ACC112 (cell line): ENCODE measurements around the gene INPP5A.

Experiments
- H2AFZ ChIP-seq: fragments of 200-600 bp; sonication (generic); one replicate; pipeline ENCODE4 v1.6.0; 2017; ENCODE audit warnings: antibody characterized with exemption, low read length; ENCODE audit not compliant: unreplicated experiment
- H3K27ac ChIP-seq: fragments of 200-600 bp; sonication (generic); 2 replicates; pipeline ENCODE4 v1.5.1; 2014; ENCODE audit warnings: low read depth, mild to moderate bottlenecking, antibody characterized with exemption, low read length, moderate library complexity
- H3K27me3 ChIP-seq: fragments of 200-600 bp; sonication (generic); 2 replicates; pipeline ENCODE4 v1.6.1; 2014; ENCODE audit warnings: mild to moderate bottlenecking, antibody characterized with exemption, low read length, moderate library complexity, mixed read lengths; ENCODE audit not compliant: insufficient read depth
- H3K36me3 ChIP-seq: fragments of 200-600 bp; sonication (generic); 2 replicates; pipeline ENCODE4 v1.6.1; 2016; ENCODE audit warnings: mild to moderate bottlenecking, antibody characterized with exemption, low read length, moderate library complexity, mixed read lengths; ENCODE audit not compliant: insufficient read depth
- H3K4me1 ChIP-seq: fragments of 200-600 bp; sonication (generic); one replicate; pipeline ENCODE4 v1.6.1; 2016; ENCODE audit warnings: low read length, mixed read lengths; ENCODE audit not compliant: insufficient read depth, unreplicated experiment, control insufficient read depth
- H3K4me3 ChIP-seq: fragments of 200-600 bp; sonication (generic); 2 replicates; pipeline ENCODE4 v1.5.1; 2014; ENCODE audit warnings: mild to moderate bottlenecking, low read depth, low read length
- H3K79me2 ChIP-seq: fragments of 200-600 bp; sonication (generic); one replicate; pipeline ENCODE4 v1.6.0; 2016; ENCODE audit warnings: low read length; ENCODE audit not compliant: control insufficient read depth, unreplicated experiment, insufficient read depth

Gene INPP5A

DNA sequence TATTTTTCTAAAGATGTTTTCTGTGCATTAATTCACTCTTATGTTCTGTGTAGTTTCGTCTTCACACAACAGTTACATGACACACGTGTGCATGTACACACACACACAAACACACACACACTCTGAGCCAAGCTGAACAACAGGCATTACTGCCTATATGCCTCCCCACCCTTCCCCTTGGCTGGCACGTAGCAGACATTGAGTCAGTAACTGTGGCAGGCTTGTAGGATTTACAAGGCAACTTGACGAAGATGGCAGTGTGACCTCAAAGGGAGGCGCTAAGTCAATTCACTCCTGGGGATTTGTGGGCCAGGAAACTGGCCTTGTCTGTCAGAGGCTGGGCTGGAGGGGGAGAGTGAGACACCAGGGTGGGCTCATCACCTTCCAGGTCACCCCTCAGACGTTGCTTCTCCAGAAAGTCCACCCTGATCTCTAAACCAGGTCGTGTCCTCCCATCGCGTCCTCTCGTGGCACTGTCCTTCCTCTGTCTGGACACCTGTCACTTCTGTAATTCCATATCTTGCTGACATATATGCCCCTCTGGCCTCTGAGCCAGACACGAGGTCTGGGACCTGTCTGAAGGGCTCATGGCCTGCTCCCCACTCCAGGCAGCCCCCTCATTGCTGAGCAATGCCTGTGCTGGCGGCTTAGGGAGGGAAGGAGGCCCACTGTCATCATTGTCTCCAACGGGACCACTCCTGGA lies 41.1 kb upstream of the INPP5A start:
- Histone ChIP-seq H2AFZ (no peak overlapping the region), H3K27me3 (peaks cover 44% of the 10 kb centered on the region), H3K79me2 (no peaks in the 10 kb centered on the region), H3K27ac (no peak overlapping the region), H3K4me1 (no peaks in the 10 kb centered on the region), H3K4me3 (no peak overlapping the region), H3K36me3 (no peaks in the 10 kb centered on the region)

DNA sequence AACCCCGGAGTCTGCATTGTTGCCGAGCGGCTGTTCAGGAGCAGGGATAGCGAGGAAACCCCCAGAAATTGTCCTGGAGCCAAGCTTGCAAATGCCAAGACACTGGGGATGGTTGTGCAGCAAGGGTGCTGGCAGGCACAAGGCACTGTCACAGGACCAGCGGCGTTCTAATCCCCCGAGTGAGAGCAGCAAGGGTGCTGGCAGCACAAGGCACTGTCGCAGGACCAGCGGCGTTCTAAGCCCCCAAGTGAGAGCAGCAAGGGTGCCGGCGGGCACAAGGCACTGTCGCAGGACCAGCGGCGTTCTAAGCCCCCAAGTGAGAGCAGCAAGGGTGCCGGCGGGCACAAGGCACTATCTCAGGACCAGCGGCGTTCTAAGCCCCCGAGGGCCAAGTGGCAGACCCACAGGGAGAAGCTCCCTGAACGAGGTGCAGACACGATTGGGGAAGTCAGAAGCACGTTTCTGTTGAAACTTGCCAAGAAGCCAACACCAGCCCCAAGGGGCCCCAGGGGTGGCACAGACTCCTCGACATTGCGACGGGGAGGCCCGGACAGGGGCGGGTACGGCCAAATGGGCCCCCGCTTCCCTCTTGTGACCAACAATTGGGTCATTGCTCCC lies 40.4 kb upstream of the INPP5A start:
- H3K79me2 ChIP-seq: no peaks in the 10 kb centered on the region
- H3K27ac ChIP-seq: no peak overlapping the region
- no peaks in the 10 kb centered on the region for H3K4me1 ChIP-seq
- no peak overlapping the region for H2AFZ ChIP-seq
- peaks cover 49% of the 10 kb centered on the region for H3K27me3 ChIP-seq
- no peak overlapping the region for H3K4me3 ChIP-seq
- no peaks in the 10 kb centered on the region for H3K36me3 ChIP-seq

DNA sequence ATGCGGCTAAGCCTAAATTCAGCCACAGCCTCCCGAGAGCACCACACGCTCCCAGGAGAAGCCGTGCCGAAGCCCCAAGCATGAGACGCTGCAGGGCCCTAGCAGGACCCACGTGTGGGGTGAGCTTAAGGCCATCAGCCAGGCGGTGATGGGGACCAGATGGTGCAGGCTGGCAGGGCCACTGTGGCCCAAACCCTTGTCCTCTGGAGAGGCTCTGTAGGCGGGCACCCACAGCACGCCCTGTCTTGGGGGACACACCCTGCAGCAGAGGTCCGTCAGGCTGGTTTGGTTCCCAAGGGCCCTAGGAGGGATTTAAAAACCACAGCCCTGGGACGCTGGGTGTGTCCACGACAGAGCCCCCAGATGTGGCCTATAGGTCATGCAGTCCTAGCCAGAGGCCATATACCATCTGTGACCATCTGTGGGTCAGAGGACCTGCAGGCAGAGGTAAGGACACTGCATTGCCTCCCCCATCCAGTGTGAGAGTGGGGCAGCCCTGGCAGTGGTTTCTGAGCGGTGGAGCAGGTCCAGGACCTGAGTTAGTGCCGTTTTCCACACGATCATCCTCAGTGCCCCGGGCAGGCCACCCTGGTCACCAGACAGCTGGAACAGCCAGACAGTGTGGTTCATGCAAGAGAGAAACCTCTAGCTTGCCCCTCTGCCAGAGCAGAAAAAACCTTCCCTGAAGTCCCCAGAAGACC lies 39.6 kb upstream of the INPP5A start:
- Histone ChIP-seq H3K27me3 (peaks cover 54% of the 10 kb centered on the region), H3K36me3 (no peaks in the 10 kb centered on the region), H2AFZ (no peak overlapping the region), H3K27ac (no peak overlapping the region), H3K4me3 (no peak overlapping the region), H3K4me1 (no peaks in the 10 kb centered on the region), H3K79me2 (no peaks in the 10 kb centered on the region)

DNA sequence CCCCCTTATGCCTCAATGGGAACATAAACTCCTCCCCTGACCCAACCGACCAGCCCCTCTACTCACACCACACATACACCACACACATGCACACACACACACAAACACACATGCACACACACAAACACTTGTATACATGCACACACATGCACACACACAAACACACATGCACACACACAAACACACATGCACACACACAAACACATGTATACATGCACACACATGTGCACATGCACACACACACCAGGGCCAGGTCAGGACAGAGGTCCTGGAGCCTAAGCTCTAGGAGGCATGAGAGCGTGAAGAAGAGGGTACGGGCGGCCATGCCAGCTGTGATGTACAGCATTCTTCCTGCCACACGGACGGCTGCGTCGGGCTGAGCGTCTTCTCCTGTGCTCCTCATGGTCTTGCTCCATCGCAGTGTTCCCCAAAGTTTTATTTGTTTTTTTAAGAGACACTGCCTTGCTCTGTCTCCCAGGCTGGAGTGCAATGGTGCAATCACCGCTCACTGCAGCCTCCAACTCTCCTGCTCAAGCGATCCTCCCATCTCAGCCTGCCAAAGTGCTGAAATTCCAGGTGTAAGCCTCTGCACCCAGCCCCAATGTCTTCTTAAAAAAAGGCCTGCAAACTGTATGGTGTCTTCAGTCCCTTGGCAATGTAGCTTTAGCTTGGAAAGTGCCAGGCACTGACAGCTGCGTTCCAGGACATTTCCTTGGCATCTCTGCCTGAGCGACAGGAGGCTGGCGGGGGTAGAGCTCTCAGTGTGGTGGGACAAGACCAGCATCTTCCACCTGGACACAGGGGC lies 38.8 kb upstream of the INPP5A start:
- no peaks in the 10 kb centered on the region for H3K4me1 ChIP-seq
- H3K79me2 ChIP-seq: no peaks in the 10 kb centered on the region
- no peaks in the 10 kb centered on the region for H3K36me3 ChIP-seq
- peaks cover 54% of the 10 kb centered on the region for H3K27me3 ChIP-seq
- no peak overlapping the region for H2AFZ ChIP-seq
- no peak overlapping the region for H3K27ac ChIP-seq
- H3K4me3 ChIP-seq: no peak overlapping the region

DNA sequence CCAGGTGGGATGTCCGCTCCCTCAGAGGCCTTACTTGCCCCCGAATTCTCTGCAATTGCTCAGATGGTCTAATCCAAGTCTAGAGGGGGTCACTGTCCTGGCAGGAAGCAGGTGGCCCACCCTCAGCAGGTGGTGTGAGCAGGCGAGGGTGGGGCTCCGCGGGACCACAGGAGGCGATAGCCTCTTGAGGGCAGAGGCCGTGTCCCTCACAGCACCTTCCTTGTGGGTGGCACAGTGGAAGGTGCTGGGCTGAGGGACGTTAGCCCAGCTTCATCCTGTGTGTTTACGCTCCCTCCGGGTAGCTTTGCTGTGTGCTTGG lies 38.3 kb upstream of the INPP5A start:
- Histone ChIP-seq H3K27ac (no peak overlapping the region), H3K4me1 (no peaks in the 10 kb centered on the region), H3K4me3 (no peak overlapping the region), H2AFZ (no peak overlapping the region), H3K27me3 (peaks cover 51% of the 10 kb centered on the region), H3K36me3 (no peaks in the 10 kb centered on the region), H3K79me2 (no peaks in the 10 kb centered on the region)

DNA sequence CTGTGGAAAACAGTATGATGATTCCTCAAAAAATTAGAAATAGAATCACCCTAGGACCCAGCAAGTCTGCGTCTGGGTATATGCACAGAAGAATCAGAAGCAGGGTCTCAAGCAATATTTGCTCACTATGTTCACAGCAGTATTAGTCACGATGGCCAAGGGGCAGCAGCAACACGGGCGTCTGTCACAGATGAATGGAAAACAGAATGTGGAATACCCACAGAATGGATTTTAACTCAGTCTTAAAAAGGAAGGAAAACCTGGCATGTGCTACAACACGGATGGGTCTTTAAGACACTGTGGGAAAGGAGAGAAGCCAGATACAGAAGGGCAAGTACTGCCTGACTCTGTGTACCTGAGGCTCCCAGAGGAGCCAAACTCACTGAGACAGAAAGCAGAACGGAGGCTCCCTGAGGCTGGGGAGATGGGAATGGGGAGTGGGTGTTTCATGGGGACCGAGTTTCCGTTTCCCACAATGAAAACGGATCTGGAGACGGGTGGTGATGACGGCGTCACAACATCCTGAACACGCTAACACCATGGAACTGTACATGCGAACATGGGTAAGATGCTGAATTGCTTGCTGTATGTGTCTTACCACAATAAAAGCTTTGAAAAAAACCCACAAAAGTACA lies 36.7 kb upstream of the INPP5A start:
- H3K4me1 ChIP-seq: no peaks in the 10 kb centered on the region
- no peak overlapping the region for H3K4me3 ChIP-seq
- no peaks in the 10 kb centered on the region for H3K36me3 ChIP-seq
- H3K27ac ChIP-seq: no peak overlapping the region
- no peak overlapping the region for H2AFZ ChIP-seq
- H3K27me3 ChIP-seq: peaks cover 43% of the 10 kb centered on the region
- no peaks in the 10 kb centered on the region for H3K79me2 ChIP-seq

DNA sequence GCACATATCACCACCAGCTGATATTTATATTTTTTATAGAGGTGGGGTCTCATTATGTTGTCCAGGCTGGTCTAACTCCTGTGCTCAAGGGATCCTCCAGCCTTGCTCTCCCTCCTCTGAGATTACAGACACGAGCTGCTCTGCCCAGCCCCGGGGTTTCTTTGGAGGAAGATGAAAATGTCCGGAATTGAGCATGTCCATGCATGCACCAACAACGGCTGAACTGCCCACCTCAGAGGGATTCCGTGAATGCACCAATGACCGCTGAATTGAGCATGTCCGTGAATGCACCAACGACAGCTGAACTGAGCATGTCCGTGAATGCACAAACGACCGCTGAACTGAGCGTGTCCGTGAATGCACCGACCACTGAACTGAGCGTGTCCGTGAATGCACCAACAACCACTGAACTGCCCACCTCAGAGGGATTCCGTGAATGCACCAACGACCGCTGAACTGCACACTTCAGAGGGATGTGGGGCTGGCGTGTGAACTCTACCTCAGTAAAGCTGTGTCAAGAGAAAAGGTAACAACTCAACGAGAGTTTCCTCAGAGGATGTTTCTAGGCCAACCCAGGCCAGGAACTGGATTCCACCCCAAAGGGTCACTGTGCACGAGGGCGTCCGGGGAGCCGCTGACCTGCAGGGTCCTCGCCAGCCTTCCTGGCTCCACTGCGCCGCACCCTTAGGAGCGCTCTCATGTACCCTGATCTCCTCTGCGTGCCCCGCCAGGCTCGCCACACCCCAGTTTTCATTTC lies 34.9 kb upstream of the INPP5A start:
- H3K27ac ChIP-seq: no peak overlapping the region
- no peak overlapping the region for H3K4me3 ChIP-seq
- H3K27me3 ChIP-seq: peaks cover 38% of the 10 kb centered on the region
- H2AFZ ChIP-seq: no peak overlapping the region
- no peaks in the 10 kb centered on the region for H3K4me1 ChIP-seq
- H3K79me2 ChIP-seq: no peaks in the 10 kb centered on the region
- H3K36me3 ChIP-seq: no peaks in the 10 kb centered on the region

DNA sequence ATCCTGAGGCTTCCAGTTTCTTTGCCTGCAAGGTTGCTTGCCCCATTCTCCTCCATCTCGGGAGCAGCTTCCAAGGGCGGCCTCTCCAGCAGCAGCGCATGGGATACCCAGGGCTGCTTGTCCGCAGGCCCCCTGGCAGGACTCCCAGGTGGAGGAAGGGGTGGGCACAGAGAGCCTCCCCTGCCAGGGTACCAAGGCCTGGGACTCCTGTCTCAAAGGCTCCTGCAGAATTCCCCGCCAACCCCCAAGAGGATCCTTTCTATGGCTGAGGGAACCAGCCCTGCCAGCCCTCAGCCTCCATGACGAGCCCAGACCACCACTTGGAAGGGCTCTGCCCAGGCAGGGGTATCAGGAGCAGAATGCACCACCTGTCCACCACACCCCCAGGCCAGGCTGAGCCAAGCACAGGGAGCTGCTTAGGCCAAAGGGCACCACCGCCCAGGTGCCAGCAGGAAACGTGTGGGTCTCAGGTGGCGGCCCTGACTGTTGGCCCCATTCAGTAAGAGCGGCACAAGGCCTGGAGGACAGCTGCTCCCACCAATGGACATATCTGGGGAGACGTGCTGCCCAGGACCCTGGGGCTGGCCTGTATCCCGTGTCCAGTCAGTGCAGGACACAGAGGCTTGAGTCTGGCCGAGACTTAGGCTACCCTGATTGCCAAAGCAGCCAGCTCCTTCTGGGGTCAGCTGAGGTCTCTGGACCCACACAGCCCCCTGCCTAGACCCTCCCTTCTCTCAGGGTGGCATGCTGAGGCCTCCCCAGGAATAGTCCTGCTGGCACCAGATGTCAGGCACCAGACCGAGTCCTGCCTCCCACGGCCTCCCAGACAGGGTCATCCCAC lies 33.8 kb upstream of the INPP5A start:
- H3K27me3 ChIP-seq: peaks cover 38% of the 10 kb centered on the region
- H3K36me3 ChIP-seq: no peaks in the 10 kb centered on the region
- H2AFZ ChIP-seq: no peak overlapping the region
- H3K4me1 ChIP-seq: no peaks in the 10 kb centered on the region
- no peak overlapping the region for H3K4me3 ChIP-seq
- no peak overlapping the region for H3K27ac ChIP-seq
- H3K79me2 ChIP-seq: no peaks in the 10 kb centered on the region

DNA sequence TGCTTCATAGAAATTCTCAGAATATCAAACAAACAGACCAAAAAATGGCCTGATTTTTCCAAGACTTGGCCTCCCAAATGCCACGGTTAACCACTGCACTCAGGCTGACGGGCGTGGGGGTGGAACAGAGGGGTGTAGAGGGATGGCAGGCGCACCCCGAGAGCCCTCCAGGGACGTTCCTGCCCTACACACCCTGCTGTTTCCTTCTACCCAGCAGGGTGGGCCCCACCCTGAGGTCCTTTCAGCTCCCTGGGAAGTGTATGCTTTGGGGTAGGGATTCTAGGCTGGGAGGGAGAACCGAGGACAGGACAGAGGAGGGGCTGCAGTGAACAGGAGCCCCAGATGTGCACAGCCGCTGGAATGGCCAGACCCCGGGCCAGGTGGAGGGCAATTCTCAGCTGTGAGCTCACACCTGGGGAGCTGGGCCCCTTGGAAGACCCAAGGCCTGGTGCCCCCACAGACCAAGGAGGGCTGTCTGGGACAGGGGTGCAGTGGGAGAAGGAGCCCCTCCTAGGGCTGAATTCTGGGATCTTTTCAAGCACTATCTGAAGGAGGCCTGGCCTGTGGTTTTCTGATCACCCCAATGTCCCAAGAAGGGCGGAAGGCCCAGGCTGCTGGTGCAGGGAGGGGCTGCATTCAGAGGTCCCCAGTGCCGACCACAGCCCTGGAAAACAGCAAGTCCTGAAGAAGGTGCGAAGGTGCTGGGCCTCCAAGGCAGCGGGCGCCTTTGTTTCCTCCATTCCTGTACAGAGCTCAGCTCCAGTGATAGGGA lies 32.9 kb upstream of the INPP5A start:
- no peak overlapping the region for H3K27ac ChIP-seq
- H2AFZ ChIP-seq: no peak overlapping the region
- no peak overlapping the region for H3K4me3 ChIP-seq
- H3K4me1 ChIP-seq: no peaks in the 10 kb centered on the region
- H3K27me3 ChIP-seq: peaks cover 35% of the 10 kb centered on the region
- no peaks in the 10 kb centered on the region for H3K36me3 ChIP-seq
- no peaks in the 10 kb centered on the region for H3K79me2 ChIP-seq
